ES-I3 (cell line): ENCODE results near the gene CSTPP1.
"Not testable (repeated sequence)": the region's sequence is repeated elsewhere in the genome, so short reads cannot be mapped to it uniquely, and the experiment has no call there.

Experiments used
- H3K36me3 ChIP-seq: 2 replicates; pipeline ENCODE4 v1.6.1; 2013; ENCODE audit warnings: mild to moderate bottlenecking, low read length, control low read depth, moderate library complexity; ENCODE audit not compliant: insufficient read depth
- H3K4me1 ChIP-seq: 2 replicates; pipeline ENCODE4 v1.6.1; 2013; ENCODE audit warnings: mild to moderate bottlenecking, control low read depth, low read length; ENCODE audit not compliant: insufficient read depth
- H3K9ac ChIP-seq: 2 replicates; pipeline ENCODE4 v1.6.1; 2013; ENCODE audit warnings: low read depth, mild to moderate bottlenecking, low read length, moderate library complexity
- H3K9me3 ChIP-seq: 2 replicates; pipeline ENCODE4 v1.6.1; 2013; ENCODE audit warnings: mild to moderate bottlenecking, low read length, moderate library complexity; ENCODE audit not compliant: control insufficient read depth, insufficient read depth

The CSTPP1 gene

DNA sequence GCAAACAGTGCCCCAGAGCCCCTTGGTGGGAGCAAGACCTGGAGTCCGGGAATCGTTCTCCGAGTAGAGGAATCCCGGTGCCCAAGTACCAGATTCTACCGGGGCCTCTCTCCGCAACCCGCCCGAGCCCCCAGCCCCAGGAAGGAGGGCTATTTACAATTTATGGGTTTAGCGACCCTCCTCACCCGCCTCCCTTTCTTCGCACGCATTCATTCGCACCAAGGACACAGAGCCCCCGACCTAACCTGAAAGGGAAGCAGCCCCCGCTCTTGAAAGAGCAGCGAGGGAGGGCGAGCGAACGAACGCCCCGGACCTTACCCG lies 18.8 kb upstream of the CSTPP1 start:
- H3K4me1 ChIP-seq = peaks cover 25% of the 10 kb centered on the region
- no peaks in the 10 kb centered on the region for H3K36me3 ChIP-seq
- H3K9ac ChIP-seq = peak overlapping the region; percentile 77
- no peaks in the 10 kb centered on the region for H3K9me3 ChIP-seq

DNA sequence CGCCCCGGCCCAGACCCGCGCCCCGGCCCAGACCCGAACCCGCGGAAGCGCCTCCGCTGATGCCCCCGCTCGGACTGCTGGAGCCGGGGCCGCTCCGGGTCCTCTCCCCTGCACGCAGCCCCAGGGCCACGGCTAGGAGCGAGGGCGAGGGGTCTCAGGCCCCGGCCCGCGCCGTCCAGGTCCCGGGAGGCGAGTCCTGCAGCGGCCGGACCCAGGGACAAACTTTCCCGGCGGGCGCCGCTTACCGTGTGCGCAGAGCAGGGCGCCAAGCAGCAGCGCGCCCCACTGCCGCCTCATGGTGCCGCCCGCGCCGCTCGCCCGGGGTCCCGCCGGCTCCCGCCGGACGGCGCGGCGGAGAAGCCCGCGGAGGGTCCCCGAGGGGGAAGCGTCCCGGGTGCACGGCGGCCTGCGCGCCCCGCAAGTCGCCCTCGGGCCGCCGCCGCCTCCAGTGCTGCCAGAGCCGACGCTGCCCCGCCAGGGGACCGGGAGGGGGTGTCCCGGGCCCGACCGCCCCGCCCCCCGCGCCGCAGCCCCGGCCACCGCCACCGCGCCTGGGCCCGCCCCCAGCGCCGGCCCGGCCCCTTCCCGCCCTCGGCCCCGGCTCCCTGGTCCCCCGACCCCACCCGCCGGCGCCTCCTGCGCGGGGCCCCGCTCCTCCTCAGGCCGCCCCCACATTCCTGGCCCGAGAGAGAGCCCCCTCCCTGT lies 18.3 kb upstream of the CSTPP1 start, which contains the start of gene LRP4:
TSS of gene LRP4 (minus strand) at position 468 of the 705 bp plus-strand sequence. CDS start at position 297, 171 bp downstream.
- Histone ChIP-seq H3K9ac (peak within 1 kb of the TSS; percentile 77), H3K9me3 (no peaks in the 10 kb centered on the region), H3K36me3 (no peaks in the 10 kb centered on the region), H3K4me1 (peaks cover 25% of the 10 kb centered on the region)

DNA sequence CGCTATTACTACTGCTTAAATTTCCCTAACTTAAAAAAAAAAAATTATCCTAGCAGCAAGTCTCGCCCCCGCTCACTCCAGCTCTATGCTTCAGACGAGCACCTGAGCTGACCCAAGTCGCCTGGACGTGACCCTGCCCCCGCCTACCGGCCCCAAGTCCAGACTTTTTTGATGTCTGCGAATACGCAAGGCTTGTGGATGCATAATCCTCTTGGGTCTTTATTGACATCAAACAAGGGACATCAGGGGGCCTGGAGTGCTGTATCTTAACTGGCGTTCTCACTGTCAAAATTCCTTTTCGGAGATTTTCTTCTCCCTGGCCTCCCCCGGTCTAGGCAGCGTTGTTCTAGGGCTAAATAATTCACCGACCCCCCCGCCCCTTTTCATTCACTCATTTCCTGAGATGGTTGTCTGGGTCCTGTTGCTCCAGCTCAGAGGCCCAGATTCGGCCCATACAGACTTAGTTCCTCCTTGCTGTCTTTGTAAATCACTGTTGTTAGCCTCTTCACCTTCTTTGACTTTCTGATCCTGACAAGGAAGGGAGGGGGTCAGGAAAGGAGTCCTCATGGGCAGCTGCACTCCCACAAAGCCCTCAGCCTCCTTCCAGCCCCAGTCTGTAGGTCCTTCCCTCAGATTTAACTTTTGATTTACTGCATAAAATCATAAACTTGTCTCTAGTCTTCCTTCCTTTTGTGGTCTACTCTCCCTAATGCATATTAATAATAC lies 17.6 kb upstream of the CSTPP1 start:
- Histone ChIP-seq H3K36me3 (no peaks in the 10 kb centered on the region), H3K9ac (peak overlapping the region; percentile 58; the same call in 1 of the 2 replicates), H3K4me1 (peaks cover 18% of the 10 kb centered on the region), H3K9me3 (no peaks in the 10 kb centered on the region)

DNA sequence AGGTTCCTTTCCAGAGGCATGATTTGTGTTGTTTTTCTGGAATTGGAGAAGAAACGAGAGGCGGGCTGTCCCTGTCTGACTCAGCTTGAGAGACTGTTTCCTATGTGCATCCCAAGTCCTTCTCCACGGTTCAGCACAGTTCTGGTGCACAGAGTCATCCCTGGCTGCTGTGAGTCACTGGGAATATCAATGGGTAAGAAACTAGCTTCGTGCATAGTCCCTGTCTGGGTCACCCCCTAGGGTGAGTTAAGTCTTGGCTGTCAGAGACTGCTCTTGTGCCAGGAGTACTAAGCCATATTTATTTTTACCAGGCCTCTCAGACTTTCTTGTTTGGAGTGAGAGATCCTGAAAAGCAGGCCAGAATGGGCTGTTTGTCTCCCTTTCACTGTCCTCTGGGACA lies 15.8 kb upstream of the CSTPP1 start:
- Histone ChIP-seq H3K4me1 (peaks cover 7% of the 10 kb centered on the region), H3K9me3 (0 out of 2 replicates have a peak, but pooled peaks cover 1% of the 10 kb centered on the region), H3K9ac (no peak overlapping the region), H3K36me3 (no peaks in the 10 kb centered on the region)

DNA sequence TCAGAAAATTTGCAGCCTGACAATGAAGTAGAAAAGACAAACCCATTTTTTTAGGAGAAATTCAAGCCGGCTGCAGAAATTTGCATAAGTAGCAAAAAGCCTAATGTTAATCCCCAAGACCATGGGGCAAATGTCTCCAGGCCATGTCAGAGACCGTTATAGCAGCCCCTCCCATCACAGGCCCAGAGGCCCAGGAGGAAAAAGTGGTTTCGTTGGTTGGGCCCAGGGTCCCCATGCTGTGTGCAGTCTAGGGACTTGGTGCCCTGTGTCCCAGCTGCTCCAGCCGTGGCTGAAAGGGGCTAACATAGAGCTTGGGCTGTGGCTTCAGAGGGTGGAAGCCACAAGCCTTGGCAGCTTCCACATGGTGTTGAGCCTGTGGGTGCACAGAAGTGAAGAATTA lies 8.6 kb upstream of the CSTPP1 start:
- H3K4me1 ChIP-seq, H3K36me3 ChIP-seq, H3K9ac ChIP-seq, H3K9me3 ChIP-seq: not testable (repeated sequence)

DNA sequence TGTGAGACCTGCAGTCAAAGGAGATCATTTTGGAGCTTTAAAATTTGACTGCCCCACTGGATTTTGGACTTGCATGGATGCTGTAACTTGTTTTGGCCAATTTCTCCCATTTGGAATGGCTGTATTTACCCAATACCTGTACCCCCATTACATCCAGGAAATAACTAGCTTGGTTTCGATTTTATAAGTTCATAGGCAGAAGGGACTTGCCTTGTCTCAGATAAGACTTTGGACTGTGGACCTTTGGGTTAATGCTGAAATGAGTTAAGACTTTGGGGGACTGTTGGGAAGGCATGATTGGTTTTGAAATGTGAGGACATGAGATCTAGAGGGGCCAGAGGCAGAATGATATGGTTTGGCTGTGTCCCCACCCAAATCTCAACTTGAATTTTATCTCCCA lies 7.9 kb upstream of the CSTPP1 start:
- not testable (repeated sequence) for H3K9me3 ChIP-seq, H3K4me1 ChIP-seq, H3K36me3 ChIP-seq, H3K9ac ChIP-seq

DNA sequence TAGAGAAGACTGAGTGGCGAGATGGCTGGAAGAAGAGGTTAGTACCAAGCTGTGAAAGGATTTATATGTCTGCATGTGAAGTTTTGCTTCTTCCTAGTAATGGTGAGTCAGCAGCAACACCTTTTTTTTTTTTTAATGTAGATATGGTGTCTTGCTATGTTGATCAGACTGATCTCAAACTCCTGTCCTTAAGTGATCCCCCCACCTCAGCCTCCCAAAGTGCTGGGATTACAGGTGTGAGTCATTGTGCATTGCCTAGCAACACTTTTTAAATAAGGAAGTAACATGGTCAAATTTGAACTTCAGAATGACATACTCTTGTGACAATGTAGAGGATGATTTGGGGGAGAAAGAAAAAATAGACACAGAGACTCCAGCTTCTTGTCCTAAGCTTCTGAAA lies 6.5 kb upstream of the CSTPP1 start:
- H3K36me3 ChIP-seq = no peaks in the 10 kb centered on the region
- H3K9ac ChIP-seq = no peak overlapping the region
- no peaks in the 10 kb centered on the region for H3K4me1 ChIP-seq
- peaks cover 6% of the 10 kb centered on the region; the same call in 1 of the 2 replicates for H3K9me3 ChIP-seq

DNA sequence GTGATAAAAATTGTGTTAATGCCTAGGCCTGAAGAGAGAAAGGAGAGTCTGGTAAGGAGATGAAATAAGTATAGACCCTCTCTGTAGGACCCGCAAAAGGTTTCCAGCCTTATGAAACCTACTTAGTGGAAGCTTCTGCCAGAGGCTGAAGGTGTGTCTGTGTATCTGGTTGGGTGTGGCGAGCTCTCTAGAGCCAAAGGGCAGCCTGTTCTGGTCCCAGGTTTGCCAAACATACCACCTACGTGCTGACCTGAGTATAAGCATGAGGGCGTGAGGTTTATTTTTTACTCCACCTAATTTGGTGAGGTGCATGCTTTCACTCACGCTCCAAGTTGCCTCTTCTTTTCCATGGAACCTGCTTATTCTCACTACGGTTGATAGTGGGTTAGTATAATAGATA lies 5.6 kb downstream of the CSTPP1 start:
- H3K4me1 ChIP-seq = peaks cover 3% of the 10 kb centered on the region; the same call in 1 of the 2 replicates
- H3K9ac ChIP-seq = no peak overlapping the region
- H3K36me3 ChIP-seq = no peaks in the 10 kb centered on the region; the same call in 1 of the 2 replicates
- H3K9me3 ChIP-seq = no peaks in the 10 kb centered on the region

DNA sequence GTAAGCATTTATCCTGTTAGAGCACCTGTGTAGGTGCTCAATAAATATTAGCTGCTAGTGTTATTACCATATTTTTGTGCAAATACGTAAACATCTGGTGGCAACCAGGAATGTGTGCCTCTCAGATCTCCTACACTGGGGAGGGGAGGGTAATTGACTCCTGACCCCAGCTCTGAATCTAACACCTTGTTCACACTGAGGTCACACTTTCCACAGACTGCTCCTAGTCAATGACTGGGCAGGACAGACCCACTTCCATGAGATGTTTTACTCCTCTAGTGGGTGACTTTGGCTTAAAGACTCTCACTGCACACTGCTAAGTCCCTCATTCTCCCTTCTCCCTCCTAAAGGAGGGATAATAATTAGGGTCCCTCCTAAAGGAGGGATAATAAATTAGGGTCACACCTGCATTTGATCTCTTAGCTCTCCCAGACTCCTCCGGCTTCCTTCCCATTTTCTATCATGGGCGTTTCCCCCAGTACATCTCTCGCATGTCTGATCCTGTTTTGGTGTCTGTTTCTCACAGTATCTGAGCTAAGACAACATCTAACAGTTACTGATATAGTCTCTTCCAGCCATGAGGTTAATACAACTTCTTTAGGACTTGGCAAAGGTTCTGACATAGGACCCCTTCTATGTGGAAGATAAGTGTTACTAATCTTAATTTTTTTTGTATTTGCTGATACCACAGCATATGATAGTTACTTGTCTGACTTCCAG lies 8.0 kb downstream of the CSTPP1 start:
- Histone ChIP-seq H3K9ac (no peak overlapping the region), H3K9me3 (no peaks in the 10 kb centered on the region), H3K4me1 (peaks cover 3% of the 10 kb centered on the region; the same call in 1 of the 2 replicates), H3K36me3 (no peaks in the 10 kb centered on the region; the same call in 1 of the 2 replicates)

DNA sequence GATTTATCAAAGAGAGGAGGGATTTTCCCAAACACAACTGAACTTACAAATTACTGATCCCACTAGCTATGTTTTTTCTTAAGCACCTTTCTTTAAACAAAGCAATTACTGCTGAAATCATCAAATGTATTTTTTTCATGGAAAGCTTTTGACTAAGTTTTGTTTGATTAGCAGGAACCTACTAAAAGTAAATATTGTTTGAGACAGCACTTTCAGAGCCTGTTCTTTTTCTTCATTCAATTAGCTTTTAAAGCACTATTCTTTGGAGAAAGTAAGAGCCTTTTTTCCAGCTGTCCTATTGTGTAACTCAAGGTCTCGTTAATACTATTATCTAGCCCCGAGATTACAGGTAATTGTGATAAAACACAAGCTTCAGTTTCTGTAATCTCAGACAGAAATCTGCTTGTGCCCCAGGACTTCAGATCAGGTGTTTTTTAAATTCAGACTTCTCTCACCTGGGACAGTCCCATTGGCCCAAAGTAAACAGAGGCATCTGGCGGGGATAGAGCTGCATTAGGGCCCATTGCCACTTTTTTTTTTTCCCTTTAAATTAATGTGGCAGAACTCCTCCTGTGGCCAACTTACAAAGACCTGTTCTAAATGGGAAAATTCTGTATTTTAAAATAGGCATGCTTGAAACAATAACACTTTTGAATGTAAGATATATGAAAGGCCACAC lies 11.0 kb downstream of the CSTPP1 start:
- Histone ChIP-seq H3K36me3 (no peaks in the 10 kb centered on the region), H3K9me3 (no peaks in the 10 kb centered on the region), H3K9ac (no peak overlapping the region; the same call in 1 of the 2 replicates), H3K4me1 (peaks cover 3% of the 10 kb centered on the region; the same call in 1 of the 2 replicates)

DNA sequence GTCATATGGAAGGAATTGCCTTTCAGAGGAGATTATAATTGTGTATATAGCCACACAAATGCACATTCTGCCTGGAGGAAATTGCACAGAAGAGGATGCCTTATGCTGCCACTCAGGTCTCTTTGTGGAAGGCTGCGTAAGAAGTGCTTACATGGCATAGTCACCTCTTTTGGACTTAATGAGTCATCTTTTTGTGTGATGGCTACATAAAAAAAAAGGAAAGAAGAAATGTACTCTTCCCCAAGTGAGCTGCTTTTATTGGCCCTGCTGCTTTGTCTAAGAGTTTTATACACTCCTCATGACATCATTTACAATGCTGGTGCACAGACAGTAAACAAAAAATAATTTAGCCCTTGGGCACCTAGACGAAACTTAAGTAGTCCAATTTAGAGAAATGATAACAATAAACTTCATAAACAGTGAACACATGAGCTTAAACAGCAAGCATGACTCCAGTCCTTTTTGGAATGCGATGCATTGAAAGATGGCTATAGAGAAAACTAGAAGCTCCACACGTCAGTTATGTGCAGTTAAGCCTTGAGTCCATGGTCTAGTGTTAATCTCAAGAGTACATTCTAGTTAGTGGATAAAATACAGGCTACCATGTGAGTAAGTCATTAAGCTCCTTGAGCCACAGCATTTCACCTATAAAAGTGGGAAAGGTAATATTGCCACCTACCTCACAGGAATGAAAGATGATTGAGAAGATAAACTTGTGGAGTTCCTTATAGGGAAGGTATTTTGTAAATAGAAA lies 12.0 kb downstream of the CSTPP1 start:
- Histone ChIP-seq H3K9ac (no peak overlapping the region), H3K36me3 (no peaks in the 10 kb centered on the region), H3K4me1 (peaks cover 3% of the 10 kb centered on the region; the same call in 1 of the 2 replicates), H3K9me3 (no peaks in the 10 kb centered on the region)

DNA sequence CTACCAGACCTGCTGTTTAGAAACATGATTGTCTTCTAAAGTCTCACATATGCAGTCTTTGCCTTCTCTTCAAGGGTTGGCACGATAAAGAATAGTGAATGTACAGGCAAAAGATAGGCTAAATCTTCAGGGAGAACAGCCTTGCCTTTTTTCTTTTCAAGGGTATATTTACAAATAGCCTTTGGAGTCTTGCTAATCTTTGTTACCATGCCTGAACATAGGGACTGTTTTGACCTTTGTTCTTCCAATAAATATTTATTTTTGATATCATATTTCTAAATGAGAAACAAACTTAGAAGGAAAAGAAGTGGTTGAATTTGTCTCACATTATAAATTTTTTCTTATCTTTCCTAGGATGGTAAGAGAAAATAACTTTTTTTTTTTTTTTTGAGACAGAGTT lies 12.7 kb downstream of the CSTPP1 start:
- no peak overlapping the region for H3K9ac ChIP-seq
- H3K36me3 ChIP-seq = no peaks in the 10 kb centered on the region
- peaks cover 3% of the 10 kb centered on the region; the same call in 1 of the 2 replicates for H3K4me1 ChIP-seq
- H3K9me3 ChIP-seq = no peaks in the 10 kb centered on the region

DNA sequence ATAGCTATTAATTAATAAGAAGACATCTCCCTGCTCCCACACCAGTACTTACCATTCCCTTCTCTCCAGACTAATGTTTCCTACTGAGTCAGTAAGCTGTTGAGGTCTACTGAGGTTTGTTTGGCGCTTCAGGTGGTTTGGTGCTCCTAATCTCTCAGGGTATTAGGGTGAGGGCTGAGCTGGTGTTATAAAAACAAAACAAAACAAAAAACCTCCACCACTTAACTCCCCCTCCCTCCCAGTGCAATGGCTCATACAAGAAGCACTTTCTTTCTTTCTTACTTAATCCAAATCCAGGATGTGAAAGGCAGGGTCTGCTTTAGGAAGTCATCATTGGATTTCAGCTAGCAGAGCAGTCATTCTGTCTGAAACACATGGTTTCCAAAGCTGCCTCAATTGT lies 15.3 kb downstream of the CSTPP1 start:
- no peaks in the 10 kb centered on the region for H3K36me3 ChIP-seq
- 0 out of 2 replicates have a peak, but pooled peaks cover under 1% of the 10 kb centered on the region for H3K4me1 ChIP-seq
- no peak overlapping the region for H3K9ac ChIP-seq
- no peaks in the 10 kb centered on the region for H3K9me3 ChIP-seq
